GM12865 (cell line): Measurements from ENCODE around the gene TXNDC5.

ENCODE experiments used
- DNase-seq: peaks from one replicate; pipeline ENCODE4 v3.0.0; 2010; ENCODE audit warnings: low read depth
- H3K4me3 ChIP-seq: 2 replicates; pipeline ENCODE4 v1.5.1; 2011; ENCODE audit warnings: mild to moderate bottlenecking, low read depth, low read length, control low read depth
- TF ChIP-seq, protein P1 (sequence below): IDR thresholded peaks from 2 replicates; pipeline ENCODE4 v1.5.1; 2011; ENCODE audit warnings: low read length, control low read depth, low read depth, inconsistent platforms; ENCODE audit not compliant: insufficient read depth; ENCODE audit errors: missing control alignments

TXNDC5 gene

DNA sequence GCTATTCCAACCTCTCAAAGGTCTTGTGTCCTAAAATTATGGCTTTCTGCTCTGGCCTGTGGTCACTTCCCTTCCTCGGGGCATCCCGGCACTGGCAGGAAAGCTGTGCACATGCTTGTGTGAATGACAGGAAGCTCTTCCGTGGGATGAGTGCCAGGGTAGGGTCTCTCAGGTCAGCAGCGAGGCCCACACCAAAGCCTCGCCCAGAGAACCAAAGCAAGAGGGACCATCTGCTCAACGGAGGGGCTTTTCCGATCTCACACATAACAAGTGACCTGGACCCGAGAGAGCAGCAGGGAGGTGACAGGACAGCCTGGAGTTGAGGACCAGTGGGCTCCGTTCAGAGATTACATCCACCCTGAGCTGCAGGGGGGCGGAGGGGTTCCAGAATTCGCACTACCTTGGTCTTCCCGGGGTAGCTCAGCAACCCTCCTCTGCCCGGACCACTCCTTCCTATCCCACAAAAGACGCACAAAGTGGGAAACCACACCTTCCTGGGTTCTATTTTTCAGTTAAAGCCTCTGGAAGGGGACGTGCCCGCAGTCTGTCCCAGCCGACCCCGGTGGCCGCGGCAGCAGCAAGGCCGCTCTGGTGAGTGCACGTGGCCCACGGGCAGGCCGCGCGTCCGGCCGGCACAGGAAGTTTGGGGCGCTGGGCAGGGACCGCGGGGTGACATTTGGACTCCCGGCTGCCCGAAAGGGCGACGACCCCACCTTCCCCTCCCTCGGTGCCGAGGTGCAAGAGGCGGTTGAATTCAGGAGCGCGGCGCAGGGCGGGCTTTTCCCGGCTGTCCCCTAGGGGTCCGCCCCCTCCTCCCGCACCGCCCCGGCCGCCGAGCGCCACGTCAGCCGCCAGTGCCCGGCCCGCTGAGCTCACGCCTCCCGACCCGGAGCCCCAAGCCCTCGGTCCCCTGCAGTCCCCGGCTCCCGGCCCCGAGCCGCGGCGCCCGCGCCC, 988 bp downstream of the TXNDC5 start:
- H3K4me3 ChIP-seq: peak overlapping the region; percentile 86
- TF ChIP-seq, protein P1, sequence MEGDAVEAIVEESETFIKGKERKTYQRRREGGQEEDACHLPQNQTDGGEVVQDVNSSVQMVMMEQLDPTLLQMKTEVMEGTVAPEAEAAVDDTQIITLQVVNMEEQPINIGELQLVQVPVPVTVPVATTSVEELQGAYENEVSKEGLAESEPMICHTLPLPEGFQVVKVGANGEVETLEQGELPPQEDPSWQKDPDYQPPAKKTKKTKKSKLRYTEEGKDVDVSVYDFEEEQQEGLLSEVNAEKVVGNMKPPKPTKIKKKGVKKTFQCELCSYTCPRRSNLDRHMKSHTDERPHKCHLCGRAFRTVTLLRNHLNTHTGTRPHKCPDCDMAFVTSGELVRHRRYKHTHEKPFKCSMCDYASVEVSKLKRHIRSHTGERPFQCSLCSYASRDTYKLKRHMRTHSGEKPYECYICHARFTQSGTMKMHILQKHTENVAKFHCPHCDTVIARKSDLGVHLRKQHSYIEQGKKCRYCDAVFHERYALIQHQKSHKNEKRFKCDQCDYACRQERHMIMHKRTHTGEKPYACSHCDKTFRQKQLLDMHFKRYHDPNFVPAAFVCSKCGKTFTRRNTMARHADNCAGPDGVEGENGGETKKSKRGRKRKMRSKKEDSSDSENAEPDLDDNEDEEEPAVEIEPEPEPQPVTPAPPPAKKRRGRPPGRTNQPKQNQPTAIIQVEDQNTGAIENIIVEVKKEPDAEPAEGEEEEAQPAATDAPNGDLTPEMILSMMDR: no peak
- peak; percentile 62 for DNase-seq

DNA sequence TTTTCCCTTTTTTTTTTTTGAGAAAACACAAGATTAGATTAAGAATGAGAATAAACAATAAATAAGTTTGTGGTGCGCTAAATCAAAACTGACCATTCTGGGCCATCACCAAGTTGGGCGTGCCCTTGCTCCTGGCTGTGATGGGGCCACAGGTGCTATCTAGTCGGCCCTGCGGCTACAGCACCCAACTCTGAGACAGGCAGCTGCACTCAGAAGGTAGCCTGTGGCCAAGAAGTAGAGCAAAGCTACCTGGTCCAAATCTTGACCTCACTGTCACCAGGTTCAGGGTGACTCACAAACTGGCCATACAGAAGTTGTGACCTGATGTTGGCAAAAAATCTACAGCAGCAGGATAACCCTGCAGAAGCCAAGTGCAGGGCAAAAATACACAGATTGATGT, 3.4 kb downstream of the TXNDC5 start:
- TF ChIP-seq, protein P1: no peak
- no peak for DNase-seq
- peak overlapping the region; percentile 86 for H3K4me3 ChIP-seq

DNA sequence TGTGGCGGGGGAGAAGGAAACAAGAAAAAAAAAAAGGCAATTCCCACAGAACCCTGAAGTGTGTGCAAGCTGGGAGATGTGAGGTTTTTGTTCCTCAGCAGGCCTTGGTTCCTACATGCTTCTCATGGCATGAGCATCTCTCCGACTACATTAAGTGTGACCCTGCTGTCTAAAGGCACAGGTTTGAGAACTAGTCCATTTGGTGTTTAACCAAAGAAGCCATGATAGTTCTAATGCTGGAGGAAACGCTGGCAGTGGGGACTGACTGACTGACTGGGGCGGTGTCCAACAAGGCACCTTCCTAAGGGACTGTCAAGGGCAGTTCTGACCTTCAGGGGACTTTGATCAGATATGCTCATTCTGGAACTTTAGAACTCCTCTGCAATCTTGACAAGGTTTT, 3.8 kb downstream of the TXNDC5 start:
- H3K4me3 ChIP-seq: peak overlapping the region; percentile 86
- TF ChIP-seq, protein P1: no peak
- DNase-seq: no peak

DNA sequence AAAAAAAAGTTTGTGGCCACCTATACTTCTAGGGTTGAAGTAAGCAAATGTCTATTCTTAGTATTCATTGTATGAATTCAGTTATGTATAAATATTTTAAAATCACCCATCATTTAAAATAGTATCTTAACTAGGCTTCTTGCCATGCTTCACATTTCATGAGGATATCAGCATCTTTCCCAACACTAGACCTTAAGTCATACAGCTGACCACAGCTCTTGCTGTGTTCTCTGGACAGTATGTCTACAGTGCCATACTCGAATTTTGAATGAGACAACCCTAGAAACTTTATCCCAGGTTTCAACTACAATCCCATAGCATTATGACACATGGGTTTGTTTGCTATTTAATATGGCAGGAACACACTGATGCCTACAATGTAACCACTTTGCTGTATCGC, 5.2 kb downstream of the TXNDC5 start:
- TF ChIP-seq, protein P1: no peak

DNA sequence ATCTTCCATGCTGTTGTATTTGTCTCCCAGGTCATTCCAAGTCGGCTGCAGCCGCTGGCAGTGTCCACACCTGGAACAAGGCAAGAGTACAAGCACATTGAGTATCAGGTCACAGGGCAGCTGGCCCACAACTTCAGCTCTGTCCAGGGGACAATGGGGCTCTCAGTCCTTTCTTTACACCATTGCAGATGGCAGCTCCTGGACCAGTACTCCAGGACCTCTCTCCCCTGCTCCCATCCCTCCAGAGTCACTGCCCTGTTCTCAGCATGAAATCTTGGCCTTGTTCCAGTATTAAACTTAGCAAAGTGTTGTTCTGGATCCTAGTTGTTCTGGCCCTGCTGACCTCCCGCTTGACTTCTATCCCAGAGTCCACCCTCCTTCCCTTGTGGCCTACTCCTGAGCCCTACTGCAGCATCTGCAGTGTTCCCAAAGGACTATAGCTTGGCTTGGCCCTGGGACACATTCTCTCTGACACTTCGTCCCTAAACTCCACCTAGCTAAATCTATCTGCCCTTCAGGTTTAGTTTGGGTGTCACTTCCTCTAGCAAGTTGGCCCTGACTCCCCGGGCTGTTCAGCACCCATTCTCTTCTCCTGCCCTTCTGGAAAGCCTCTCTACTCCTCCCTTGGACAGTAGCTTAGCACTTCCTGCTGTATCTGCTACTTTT, 5.8 kb downstream of the TXNDC5 start:
- TF ChIP-seq, protein P1: no peak
- DNase-seq: no peak
- H3K4me3 ChIP-seq: no peak overlapping the region

More for the DNA sequence above, 5.2 kb downstream of the TXNDC5 start:
- 0 out of 2 replicates have a peak overlapping the region, but pooled peaks have one; percentile 7 for H3K4me3 ChIP-seq
- no peak for DNase-seq

DNA sequence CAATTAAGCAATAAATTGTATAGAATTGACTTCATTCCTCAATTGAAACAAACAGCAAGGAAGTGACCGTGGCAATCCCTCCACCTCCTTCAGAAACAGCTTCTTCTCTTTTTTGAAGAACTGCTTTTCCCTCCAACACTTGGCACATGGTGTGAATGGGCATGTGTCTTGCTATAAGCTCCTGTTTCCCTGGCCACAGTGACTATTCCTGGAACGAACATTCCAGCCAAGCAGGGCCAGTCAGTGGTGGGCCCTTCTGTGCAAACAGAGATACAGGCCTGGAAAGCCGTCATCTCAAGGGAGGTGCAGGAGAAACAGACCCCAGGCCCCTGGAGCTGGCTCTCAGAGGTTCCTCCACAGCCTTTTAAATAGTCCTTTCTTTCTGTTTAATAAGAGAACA, 6.9 kb downstream of the TXNDC5 start:
- H3K4me3 ChIP-seq: no peak overlapping the region
- TF ChIP-seq, protein P1: no peak
- no peak for DNase-seq
